GM21528 (cell line): ENCODE data around the gene SELENOS.

Experiments used
- ATAC-seq: cut with Tn5 transposase; IDR thresholded peaks from one replicate; pipeline ENCODE4 v1.9.1; 2021; ENCODE audit warnings: mild to moderate bottlenecking, moderate library complexity; ENCODE audit not compliant: unreplicated experiment, low FRiP score

SELENOS gene

GRCh38 chr15:101277038-101277822 lies at the start of gene SELENOS:
TSS of gene SELENOS (minus strand) at chr15:101277485. CDS start at chr15:101277417, 68 bp downstream.
- ATAC-seq: peak; percentile 92

- ATAC-seq: no peak
These were observed 49.3 kb upstream of the SELENOS start for GRCh38 chr15:101326462-101327146.

GRCh38 chr15:101326026-101326315 lies 48.7 kb upstream of the SELENOS start:
- ATAC-seq: no peak

- no peak for ATAC-seq
These were observed 48.2 kb upstream of the SELENOS start for GRCh38 chr15:101325263-101326025.

- no peak for ATAC-seq
These were observed 47.4 kb upstream of the SELENOS start for GRCh38 chr15:101324524-101325177.

GRCh38 chr15:101323793-101324523 lies 46.7 kb upstream of the SELENOS start:
- ATAC-seq: no peak

- ATAC-seq: no peak
These were observed 45.7 kb upstream of the SELENOS start for GRCh38 chr15:101322854-101323477.

- no peak for ATAC-seq
These were observed 44.9 kb upstream of the SELENOS start for GRCh38 chr15:101322016-101322695.

- peak; percentile 63 for ATAC-seq
These were observed 43.3 kb upstream of the SELENOS start for GRCh38 chr15:101320501-101321052.

- ATAC-seq: no peak
These were observed 41.6 kb upstream of the SELENOS start for GRCh38 chr15:101318839-101319238.

- ATAC-seq: no peak
These were observed 41.0 kb upstream of the SELENOS start for GRCh38 chr15:101318147-101318819.

GRCh38 chr15:101317336-101317872 lies 40.1 kb upstream of the SELENOS start:
- ATAC-seq: no peak

- ATAC-seq: no peak
These were observed 39.2 kb upstream of the SELENOS start for GRCh38 chr15:101316529-101316928.

GRCh38 chr15:101315736-101316135 lies 38.5 kb upstream of the SELENOS start:
- ATAC-seq: no peak

- no peak for ATAC-seq
These were observed 37.2 kb upstream of the SELENOS start for GRCh38 chr15:101314336-101315125.

- ATAC-seq: no peak
These were observed 35.9 kb upstream of the SELENOS start for GRCh38 chr15:101313041-101313761.

- ATAC-seq: no peak
These were observed 33.2 kb upstream of the SELENOS start for GRCh38 chr15:101310508-101310907.
